OCI-LY7 (cell line): Measurements from ENCODE around the gene PHEX.

Experiments
- CTCF ChIP-seq: fragments of 200-600 bp; sonication (generic); conservative IDR thresholded peaks from 2 replicates; pipeline ENCODE4 v1.5.1; 2014; ENCODE audit warnings: mild to moderate bottlenecking, antibody characterized with exemption, low read length, moderate library complexity, mixed read lengths
- EZH2phosphoT487 ChIP-seq: fragments of 200-600 bp; sonication (generic); IDR thresholded peaks from 2 replicates; pipeline ENCODE4 v1.6.1; 2018; ENCODE audit warnings: low read depth, borderline replicate concordance, mild to moderate bottlenecking, mixed run types, antibody characterized with exemption, low read length, moderate library complexity, mixed read lengths

DNA sequence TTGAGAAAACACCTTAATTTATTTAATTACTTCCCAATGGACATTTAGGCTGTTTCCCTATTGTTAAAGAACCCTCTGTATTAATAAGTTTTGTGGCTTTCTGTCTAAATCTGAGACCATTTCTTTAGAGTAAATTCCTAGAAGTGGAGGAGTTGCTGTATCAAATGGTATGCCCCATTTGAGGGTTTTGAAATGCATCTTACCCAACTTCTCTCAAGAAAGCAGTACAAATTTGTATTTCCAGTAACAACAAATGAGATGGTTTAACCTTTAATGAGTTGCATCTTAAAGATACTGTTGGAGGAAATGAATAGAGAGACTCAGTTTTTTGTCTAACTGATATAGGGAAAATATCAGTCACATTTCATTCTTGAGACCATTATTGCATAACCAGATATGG lies 170.1 kb downstream of the PHEX start:
- TF ChIP-seq CTCF: no peak
- no peak for TF ChIP-seq EZH2phosphoT487
